Astrocyte (in vitro differentiated cells and primary cell): ENCODE measurements around the gene NPLOC4. TPM values are rescaled to one million over a fixed set of nuclear protein-coding genes. Genes with fewer than 3 reads are reported as not detected.

Experiments used
- DNase-seq: peaks from one replicate; pipeline ENCODE4 v3.0.0-alpha.2; 2010; ENCODE audit warnings: low read depth
- FAIRE-seq: peaks from 2 replicates; lab custom pipeline; 2011; peaks lifted over from hg19 to GRCh38; lab: Jason Lieb, UNC
- H2AFZ ChIP-seq: 2 replicates; pipeline ENCODE4 v1.6.0; 2012; ENCODE audit warnings: low read depth, low read length, inconsistent platforms
- H3K27ac ChIP-seq: 2 replicates; pipeline ENCODE4 v1.5.1; 2011; ENCODE audit warnings: low read depth, low read length, inconsistent platforms
- H3K27me3 ChIP-seq: 2 replicates; pipeline ENCODE4 v1.6.0; 2011; ENCODE audit warnings: low read length, inconsistent platforms; ENCODE audit not compliant: insufficient read depth
- H3K36me3 ChIP-seq: 2 replicates; pipeline ENCODE4 v1.5.1; 2011; ENCODE audit warnings: low read length, inconsistent platforms; ENCODE audit not compliant: insufficient read depth
- H3K4me1 ChIP-seq: 2 replicates; pipeline ENCODE4 v1.5.1; 2011; ENCODE audit warnings: low read length, inconsistent platforms; ENCODE audit not compliant: insufficient read depth
- H3K4me2 ChIP-seq: 2 replicates; pipeline ENCODE4 v1.6.0; 2012; ENCODE audit warnings: low read length, inconsistent platforms
- H3K4me3 ChIP-seq: 2 replicates; pipeline ENCODE4 v1.5.1; 2011; ENCODE audit warnings: low read depth, mild to moderate bottlenecking, low read length, inconsistent platforms; ENCODE audit not compliant: insufficient read depth
- H3K79me2 ChIP-seq: 2 replicates; pipeline ENCODE4 v1.6.0; 2012; ENCODE audit warnings: mild to moderate bottlenecking, low read length, inconsistent platforms; ENCODE audit not compliant: insufficient read depth
- H3K9ac ChIP-seq: 2 replicates; pipeline ENCODE4 v1.6.0; 2012; ENCODE audit warnings: mild to moderate bottlenecking, low read length, inconsistent platforms
- H3K9me3 ChIP-seq: 2 replicates; pipeline ENCODE4 v1.5.1; 2012; ENCODE audit warnings: low read depth, mild to moderate bottlenecking, low read length, inconsistent platforms; ENCODE audit not compliant: insufficient read depth
- H4K20me1 ChIP-seq: 2 replicates; pipeline ENCODE4 v1.6.0; 2012; ENCODE audit warnings: low read length, inconsistent platforms; ENCODE audit not compliant: insufficient read depth
- H3K27ac Mint-ChIP-seq: one replicate; pipeline ENCODE4 v1.8.0; 2021; ENCODE audit warnings: mild to moderate bottlenecking, mixed read lengths; ENCODE audit not compliant: unreplicated experiment
- H3K27me3 Mint-ChIP-seq: one replicate; pipeline ENCODE4 v1.8.0; 2021; ENCODE audit warnings: low read depth, mixed read lengths; ENCODE audit not compliant: unreplicated experiment
- H3K36me3 Mint-ChIP-seq: one replicate; pipeline ENCODE4 v1.8.0; 2021; ENCODE audit warnings: low read depth, mixed read lengths; ENCODE audit not compliant: unreplicated experiment
- H3K4me1 Mint-ChIP-seq: one replicate; pipeline ENCODE4 v1.8.0; 2021; ENCODE audit warnings: low read depth, mixed read lengths; ENCODE audit not compliant: unreplicated experiment
- H3K4me3 Mint-ChIP-seq: one replicate; pipeline ENCODE4 v1.8.0; 2021; ENCODE audit warnings: mild to moderate bottlenecking, moderate library complexity, mixed read lengths; ENCODE audit not compliant: unreplicated experiment
- H3K9me3 Mint-ChIP-seq: one replicate; pipeline ENCODE4 v1.8.0; 2021; ENCODE audit warnings: mild to moderate bottlenecking, mixed read lengths; ENCODE audit not compliant: unreplicated experiment
- CTCF ChIP-seq: IDR thresholded peaks from 2 replicates; pipeline ENCODE4 v1.5.1; 2011; ENCODE audit warnings: low read depth, mild to moderate bottlenecking, inconsistent platforms, low read length, moderate library complexity; ENCODE audit not compliant: insufficient read depth
- EZH2 ChIP-seq: IDR thresholded peaks from 2 replicates; pipeline ENCODE4 v1.6.1; 2012; ENCODE audit warnings: mild to moderate bottlenecking, low read length, inconsistent platforms; ENCODE audit not compliant: insufficient read depth
- total RNA-seq: library from RNA; stranded (reverse); gene quantifications from 2 replicates; pipeline ENCODE4 v1.2.1, GENCODE V29; 2021

The NPLOC4 gene
- total RNA-seq, 1 donor from 2014 or later, result 125 TPM

GRCh38 chr17:81638683-81639082, 1.8 kb upstream of the NPLOC4 start:
- Mint-ChIP-seq H3K4me3 (peak overlapping the region; percentile 74), H3K4me1 (peaks cover 11% of the 10 kb centered on the region), H3K36me3 (no peaks in the 10 kb centered on the region), H3K9me3 (no peaks in the 10 kb centered on the region), H3K27me3 (no peaks in the 10 kb centered on the region), H3K27ac (no peak overlapping the region)
- DNase-seq, result no peak
- Histone ChIP-seq H2AFZ (no peak overlapping the region), H3K9me3 (no peaks in the 10 kb centered on the region), H3K4me1 (peaks cover 22% of the 10 kb centered on the region), H3K4me3 (no peak overlapping the region), H4K20me1 (peaks cover 26% of the 10 kb centered on the region), H3K27ac (no peak overlapping the region), H3K4me2 (no peak overlapping the region), H3K27me3 (no peaks in the 10 kb centered on the region), H3K9ac (no peak overlapping the region), H3K79me2 (peaks cover 31% of the 10 kb centered on the region), H3K36me3 (peaks cover 2% of the 10 kb centered on the region)
- no peak for FAIRE-seq
- no peak for TF ChIP-seq EZH2
- TF ChIP-seq CTCF, result no peak

GRCh38 chr17:81635973-81636504, 873 bp downstream of the NPLOC4 start:
- Histone ChIP-seq H3K79me2 (peaks cover 56% of the 10 kb centered on the region), H3K27ac (peak overlapping the region; percentile 89), H3K9ac (peak overlapping the region; percentile 97), H3K36me3 (peaks cover 7% of the 10 kb centered on the region), H3K4me3 (peak overlapping the region; percentile 86), H4K20me1 (peaks cover 49% of the 10 kb centered on the region), H2AFZ (no peak overlapping the region), H3K4me1 (peaks cover 11% of the 10 kb centered on the region), H3K4me2 (peak overlapping the region; percentile 96), H3K27me3 (no peaks in the 10 kb centered on the region), H3K9me3 (no peaks in the 10 kb centered on the region)
- Mint-ChIP-seq H3K4me1 (peaks cover 10% of the 10 kb centered on the region), H3K27ac (peak overlapping the region; percentile 96), H3K4me3 (peak overlapping the region; percentile 98), H3K9me3 (no peaks in the 10 kb centered on the region), H3K36me3 (peaks cover 3% of the 10 kb centered on the region), H3K27me3 (no peaks in the 10 kb centered on the region)
- FAIRE-seq, result no peak
- DNase-seq, result peak; percentile 46
- TF ChIP-seq EZH2 (no peak), CTCF (no peak)

- Mint-ChIP-seq H3K4me1 (peaks cover 10% of the 10 kb centered on the region), H3K9me3 (no peaks in the 10 kb centered on the region), H3K27ac (peak overlapping the region; percentile 96), H3K27me3 (no peaks in the 10 kb centered on the region), H3K36me3 (peaks cover 3% of the 10 kb centered on the region), H3K4me3 (peak overlapping the region; percentile 98)
- TF ChIP-seq CTCF (no peak), EZH2 (no peak)
- Histone ChIP-seq H3K9me3 (no peaks in the 10 kb centered on the region), H3K9ac (peak overlapping the region; percentile 97), H3K4me2 (peak overlapping the region; percentile 96), H2AFZ (no peak overlapping the region), H3K79me2 (peaks cover 63% of the 10 kb centered on the region), H3K27me3 (no peaks in the 10 kb centered on the region), H4K20me1 (peaks cover 55% of the 10 kb centered on the region), H3K27ac (peak overlapping the region; percentile 89), H3K36me3 (peaks cover 7% of the 10 kb centered on the region), H3K4me3 (peak overlapping the region; percentile 86), H3K4me1 (peaks cover 11% of the 10 kb centered on the region)
- FAIRE-seq, result no peak
- DNase-seq, result no peak
These were observed 1.5 kb downstream of the NPLOC4 start for GRCh38 chr17:81635431-81635830.
